Ureter (tissue), 1 donor: ENCODE data around the gene NTN5. TPM values are rescaled to one million over a fixed set of nuclear protein-coding genes. Genes with fewer than 3 reads are reported as not detected.
"Not testable (repeated sequence)": the region's sequence is repeated elsewhere in the genome, so short reads cannot be mapped to it uniquely, and the experiment has no call there.

Experiments
- DNase-seq: peaks from one replicate; pipeline ENCODE4 v3.0.0-alpha.2; 2020; ENCODE audit warnings: low spot score
- total RNA-seq: library from RNA; stranded (reverse); gene quantifications from one replicate; pipeline ENCODE4 v1.2.4, GENCODE V29; 2023
- donor health status: DM: yes; HTN: yes; CAD: no.

NTN5 gene
- total RNA-seq, 1 donor from 2014 or later: 1.0 TPM

DNA sequence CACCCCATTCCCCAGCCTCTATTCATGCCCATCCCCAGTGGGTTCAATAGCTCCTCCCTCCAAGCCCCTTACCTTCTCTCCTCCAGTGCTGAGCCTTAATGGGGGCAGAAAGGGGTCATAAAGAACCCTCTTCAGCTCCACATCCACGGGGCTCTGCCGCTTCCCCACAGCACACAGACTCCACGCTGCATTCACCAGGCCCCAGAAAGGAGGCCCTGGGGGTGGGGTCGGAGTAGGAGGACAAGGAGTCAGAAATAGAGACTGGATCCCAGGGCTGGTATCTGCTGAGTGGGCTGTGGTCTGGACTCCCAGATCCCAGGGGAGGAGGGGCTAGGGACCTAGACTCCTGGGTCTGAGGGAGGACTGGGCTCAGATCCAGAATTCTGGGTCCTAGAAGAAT lies 28.5 kb downstream of the NTN5 start:
- DNase-seq: no peak

- DNase-seq: no peak
Measured at GRCh38 chr19:48642862-48643261, 30.0 kb downstream of the NTN5 start.

- DNase-seq: no peak
Measured at GRCh38 chr19:48641850-48642249, 31.0 kb downstream of the NTN5 start.

DNA sequence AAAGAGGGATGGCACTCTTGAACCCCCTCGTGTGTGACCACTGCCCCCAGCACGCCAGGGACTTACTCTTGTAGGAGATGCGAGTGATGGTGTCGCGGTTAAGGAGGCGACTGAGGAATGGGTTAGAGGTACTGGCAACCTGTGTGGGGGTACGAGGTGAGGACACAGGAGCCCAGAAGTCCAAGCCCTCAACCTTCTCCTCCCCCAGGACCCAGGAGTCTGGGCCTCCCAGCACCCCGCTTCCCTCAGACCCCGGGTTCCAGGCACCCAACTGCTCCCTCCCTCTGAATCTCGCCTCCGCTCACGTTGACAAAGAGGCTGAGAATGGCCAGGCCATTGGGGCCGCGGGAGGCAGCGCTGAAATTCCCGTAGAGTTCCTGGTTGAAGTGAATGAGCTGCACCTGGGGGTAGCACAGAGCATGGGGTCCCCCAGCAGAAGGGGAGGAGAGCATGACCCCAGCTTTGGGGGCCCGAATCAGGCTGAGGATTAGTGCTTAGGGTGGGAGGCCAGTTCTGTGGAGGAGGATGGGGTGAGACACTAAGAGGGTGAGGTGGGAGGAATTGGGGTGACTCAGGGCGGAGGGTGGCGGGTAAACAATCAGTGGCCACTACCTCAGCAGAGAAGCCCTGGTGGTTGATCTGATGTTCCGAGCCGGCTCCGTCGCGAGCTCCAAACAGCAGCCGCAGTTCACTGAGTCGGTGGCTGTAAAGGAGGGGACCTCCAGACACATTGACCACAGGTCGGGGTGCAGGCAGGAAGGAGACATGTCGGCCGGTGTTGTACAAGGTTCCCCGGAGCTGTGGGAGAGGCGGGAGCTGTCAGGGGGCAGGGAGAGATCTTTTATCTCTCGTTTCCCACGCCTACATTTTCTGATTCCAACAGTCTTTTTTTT lies 33.1 kb downstream of the NTN5 start:
- no peak for DNase-seq

GRCh38 chr19:48638831-48639381 lies 33.9 kb downstream of the NTN5 start:
- DNase-seq: peak; percentile 51

DNA sequence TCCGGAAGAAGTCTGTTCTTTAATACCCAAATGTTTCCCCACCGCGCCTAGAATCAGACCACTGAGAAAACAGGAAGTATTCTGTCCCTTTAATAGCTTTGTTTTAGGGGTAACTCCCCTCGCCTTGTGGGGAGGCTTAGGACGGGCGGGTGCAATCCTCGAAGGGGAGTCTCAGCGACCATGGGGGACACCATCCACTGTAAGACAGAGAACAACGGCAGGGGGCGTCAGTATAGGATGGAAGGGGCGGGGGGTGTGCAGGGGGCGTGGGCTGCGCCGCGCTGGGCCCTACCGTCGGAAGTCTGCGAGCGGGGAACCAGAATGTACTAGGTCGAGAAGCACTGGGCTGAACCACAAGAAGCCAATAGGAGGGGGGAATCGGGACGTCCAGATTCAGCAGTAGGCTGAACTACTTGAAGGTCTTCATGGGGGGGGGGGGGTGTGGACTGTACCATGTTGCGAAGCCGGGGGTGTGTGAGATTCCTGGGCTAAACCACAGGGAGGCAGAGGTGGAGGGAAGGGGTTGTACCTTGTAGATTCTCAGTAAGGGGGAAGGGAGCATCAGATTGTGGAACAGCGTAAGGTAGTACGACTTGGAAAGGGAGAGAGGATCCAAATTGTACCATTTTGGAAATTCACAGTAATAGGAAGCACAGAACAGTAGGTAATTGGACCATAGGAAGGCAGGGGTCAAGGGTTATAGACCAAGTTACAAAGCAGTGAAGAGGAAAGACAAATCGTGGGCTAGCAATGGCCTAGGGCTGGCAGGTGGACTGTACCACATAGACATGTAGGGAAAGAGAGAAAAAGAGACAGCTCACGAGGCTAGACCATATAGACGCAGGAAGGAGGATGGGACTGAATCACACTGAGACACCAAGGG lies 34.6 kb downstream of the NTN5 start:
- peak; percentile 92 for DNase-seq

DNA sequence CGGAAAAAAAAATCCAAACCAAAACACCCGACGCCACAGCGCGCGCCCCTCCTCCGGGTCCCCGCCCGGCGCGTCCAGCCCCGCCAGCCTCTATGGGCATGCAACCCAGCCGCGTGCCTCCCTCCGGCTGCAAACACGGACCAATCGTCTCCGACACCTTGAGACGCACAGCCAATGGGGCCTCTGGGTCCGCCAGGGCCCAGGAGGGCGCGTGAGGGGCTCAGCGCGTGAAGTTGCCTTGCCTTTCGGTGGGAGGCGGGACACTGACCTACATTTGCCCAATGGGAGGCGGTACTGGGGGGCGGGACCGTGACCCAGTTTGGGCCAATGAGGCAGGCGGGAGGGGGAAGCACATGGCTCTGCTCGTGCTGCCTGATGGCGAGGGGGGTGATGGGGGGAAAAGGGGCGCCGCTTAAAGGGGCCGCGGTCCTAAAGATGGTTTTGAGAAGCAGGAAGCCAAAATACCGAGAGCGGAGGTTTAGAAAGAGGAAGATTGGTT lies 35.3 kb downstream of the NTN5 start:
- DNase-seq: peak; percentile 100

DNA sequence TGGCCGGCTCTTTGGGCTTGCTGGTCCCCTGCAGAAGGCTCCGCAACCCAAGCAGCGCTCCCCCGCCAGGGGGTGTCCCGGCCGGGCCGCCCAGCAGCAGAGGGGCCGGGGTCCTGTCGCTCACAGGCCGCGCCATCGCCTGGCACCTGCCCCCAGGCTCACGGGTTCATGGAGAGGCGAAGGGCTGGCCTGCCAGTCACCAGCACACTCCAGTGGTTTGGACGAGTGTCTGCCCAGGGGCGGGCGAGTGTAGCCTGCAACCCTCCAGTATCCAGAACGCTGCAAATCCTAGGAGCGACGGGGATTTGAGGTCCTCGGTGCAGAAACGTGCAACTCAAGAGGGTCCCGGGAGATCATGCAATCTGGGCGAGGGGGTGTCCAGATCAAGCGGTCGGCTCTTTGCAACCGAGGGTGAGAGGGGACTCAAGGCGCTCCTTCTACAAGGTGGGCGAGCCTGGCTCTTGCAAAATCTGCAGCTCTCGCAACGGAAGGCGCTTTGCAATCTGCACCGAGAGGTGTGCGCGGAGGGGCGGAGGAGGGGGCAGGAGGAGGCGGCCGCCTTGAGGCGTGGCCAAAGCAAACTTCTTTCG lies 35.9 kb downstream of the NTN5 start, which contains the start of gene DBP:
DBP (minus strand) TSS at position 521 of the 590 bp plus-strand sequence; CDS start at position 136, 385 bp downstream.
- peak; percentile 78 for DNase-seq

DNA sequence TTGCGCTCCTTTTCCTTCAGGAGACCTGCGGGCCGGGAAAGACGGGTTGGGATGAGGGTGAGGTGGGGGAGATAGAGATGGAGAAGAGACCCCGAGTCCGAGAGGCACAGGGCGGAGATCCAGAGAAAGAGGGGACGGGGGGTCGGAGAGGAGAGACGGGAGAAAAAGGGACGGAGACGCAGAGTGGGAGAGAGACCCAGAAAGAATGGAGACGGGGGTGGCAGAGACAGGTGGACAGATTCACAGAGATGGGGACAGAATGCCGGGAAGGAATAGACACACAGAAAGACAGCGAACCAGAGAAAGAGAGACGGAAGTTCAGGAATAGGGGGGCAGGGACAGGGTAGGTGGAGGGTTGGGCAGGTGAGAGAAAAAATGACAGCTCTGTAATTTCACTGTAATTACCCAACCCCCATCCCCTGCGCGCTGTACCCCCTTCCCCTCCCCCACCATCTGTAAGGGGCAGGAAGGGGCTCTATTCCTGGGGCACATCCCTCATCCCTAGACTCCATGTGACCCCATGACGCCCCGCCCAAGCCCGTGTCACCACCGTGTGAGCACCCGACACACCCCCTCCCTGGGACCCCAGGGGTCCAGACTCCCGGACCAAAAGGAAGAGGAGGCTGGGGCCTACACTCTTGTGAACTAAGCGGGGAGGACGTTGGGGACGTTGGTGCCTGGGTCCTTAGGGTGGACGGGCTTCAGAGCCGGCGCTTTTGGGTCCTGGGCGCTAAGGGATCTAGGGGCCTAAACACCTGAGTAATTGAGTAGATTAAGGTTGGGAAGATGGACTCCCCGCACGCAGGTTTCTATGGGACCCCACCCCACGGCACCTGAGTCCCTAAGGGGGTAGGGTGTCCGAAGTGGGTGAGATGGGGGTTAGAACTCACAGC lies 36.6 kb downstream of the NTN5 start:
- peak; percentile 77 for DNase-seq

DNA sequence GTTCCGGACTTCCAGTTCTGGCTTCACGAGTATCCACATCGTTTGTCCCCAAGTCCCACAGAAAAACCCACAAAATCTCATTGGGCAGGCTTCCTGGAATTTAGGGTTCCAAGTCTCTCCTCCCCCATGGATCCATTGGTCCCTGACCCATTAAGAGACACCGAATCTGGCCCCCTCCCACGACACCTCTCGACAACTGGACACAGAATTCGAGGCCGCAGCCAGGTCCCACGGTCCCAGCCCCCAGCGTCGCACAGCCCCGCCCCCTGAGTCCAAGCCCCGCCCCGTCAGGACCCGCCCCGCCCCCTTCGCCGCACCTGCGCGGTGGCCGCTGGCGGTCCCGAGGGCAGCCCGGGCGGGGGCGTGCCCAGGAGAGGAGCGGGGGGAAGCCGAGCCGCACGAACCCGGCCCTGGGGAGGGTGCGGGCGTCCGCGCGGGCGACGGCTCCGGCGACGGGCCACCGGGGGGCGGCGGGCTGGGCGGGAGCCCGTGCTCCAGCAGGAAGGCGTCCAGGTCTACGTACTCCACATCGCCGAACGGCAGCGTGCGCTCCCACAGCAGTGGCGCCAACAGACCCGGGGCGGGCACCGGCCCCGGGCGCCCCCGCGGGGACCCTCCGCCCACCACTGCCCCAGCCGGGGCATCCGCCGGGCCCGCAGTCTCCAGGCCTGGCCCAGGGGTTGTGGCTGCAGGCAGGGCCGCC lies 37.4 kb downstream of the NTN5 start:
- DNase-seq: peak; percentile 82

DNA sequence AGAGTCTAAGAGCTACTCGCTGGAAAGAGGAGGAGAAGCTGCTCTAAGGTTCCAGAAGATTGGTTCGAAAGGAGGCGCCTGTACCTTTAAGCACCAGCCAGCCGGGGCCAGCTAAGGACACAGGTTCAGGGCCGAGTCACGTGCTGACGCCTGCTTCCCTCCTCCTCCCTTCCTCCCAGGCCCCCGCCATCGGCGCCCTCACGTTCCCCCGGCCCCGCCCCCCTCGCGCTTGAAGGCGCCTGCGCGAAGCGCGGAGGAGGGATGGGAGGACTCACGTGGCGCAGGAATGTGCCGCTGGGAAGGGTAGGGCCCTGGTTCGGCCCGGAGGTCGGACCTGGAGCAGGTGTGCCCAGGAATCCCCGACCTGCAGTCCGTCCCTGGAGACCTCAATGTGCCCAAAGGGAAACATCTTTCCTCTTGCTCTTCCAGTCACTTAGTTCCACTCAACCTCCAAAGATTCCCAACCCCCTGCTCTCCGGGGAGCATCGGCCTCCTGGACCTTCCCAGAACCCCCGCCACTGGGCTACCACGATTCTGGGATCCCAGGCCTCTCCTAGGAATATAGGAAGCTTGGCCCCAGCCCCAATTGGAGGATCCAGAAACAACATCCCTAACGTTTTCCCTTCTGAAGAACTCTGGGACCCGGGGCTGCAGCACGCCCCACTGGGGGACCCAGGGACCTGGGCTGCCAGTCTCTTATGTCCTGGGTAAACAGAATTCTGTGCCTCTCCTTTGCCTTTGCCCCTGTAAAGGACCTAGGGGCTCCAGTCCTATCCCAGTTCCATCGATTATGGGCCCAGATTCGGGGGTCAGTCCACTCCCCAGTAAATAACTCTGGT lies 38.2 kb downstream of the NTN5 start:
- peak; percentile 98 for DNase-seq

DNA sequence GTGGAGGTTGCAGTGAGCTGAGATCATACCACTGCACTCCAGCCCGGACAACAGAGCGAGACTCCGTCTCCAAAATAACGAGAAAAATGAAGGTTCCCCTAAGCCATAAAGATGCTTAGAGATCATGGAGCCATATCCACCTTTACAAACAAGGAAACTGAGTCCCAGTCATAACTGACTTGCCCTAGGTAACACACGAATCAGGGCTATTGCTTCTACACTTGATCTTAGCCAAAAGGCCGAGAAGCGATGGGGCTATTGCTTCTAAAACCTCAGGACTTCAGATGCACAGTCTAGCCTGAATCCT lies 38.8 kb downstream of the NTN5 start:
- DNase-seq: no peak

- DNase-seq: peak; percentile 61
Measured at GRCh38 chr19:48633148-48634035, 39.4 kb downstream of the NTN5 start.

GRCh38 chr19:48632692-48633147 lies 40.1 kb downstream of the NTN5 start:
- DNase-seq: no peak

- DNase-seq: not testable (repeated sequence)
Measured at GRCh38 chr19:48632286-48632685, 40.5 kb downstream of the NTN5 start.

DNA sequence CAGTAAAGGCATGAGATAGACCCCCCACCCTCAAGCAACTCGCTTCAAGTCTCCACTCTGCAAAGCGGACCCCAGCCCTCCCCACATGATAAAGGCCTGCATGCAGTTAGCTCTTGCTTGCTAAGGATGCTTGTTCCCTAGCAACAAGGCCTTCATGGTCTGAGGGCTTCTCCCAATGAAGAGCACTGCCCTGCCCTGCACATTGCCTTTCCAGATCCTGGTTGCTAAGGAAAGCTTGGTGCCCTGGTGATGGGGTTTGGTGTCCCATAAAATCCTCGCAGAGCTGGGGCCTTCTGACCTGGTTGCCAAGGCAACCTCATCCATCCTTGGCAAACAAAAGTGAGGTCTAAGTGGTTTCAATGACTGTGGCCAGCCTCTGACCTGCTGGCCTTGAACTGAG lies 41.6 kb downstream of the NTN5 start:
- DNase-seq: no peak

GRCh38 chr19:48630296-48631063 lies 42.3 kb downstream of the NTN5 start:
- DNase-seq: peak; percentile 71
